ENCODE data around the gene PTTG1IP.
A peak's percentile ranks its signal among the peaks of the same experiment; 100 is the strongest.

Gene PTTG1IP

GRCh38 chr21:44817914-44818639, 55.4 kb downstream of the PTTG1IP start, which contains the start of gene SUMO3:
SUMO3 (minus strand) TSS chr21:44818062; CDS start chr21:44817968, 94 bp downstream.
- peak; percentile 96 for DNase-seq

- peak; percentile 98 for DNase-seq
Observed at GRCh38 chr21:44817506-44817880, 56.0 kb downstream of the PTTG1IP start.

- no peak for DNase-seq
Observed at GRCh38 chr21:44816761-44817505, 56.6 kb downstream of the PTTG1IP start.

- DNase-seq: peak; percentile 29
Observed at GRCh38 chr21:44815852-44816628, 57.5 kb downstream of the PTTG1IP start.

GRCh38 chr21:44815225-44815624, 58.3 kb downstream of the PTTG1IP start:
- DNase-seq: no peak

GRCh38 chr21:44814498-44815023, 58.9 kb downstream of the PTTG1IP start:
- no peak for DNase-seq

GRCh38 chr21:44813727-44814126, 59.8 kb downstream of the PTTG1IP start:
- no peak for DNase-seq

- no peak for DNase-seq
Observed at GRCh38 chr21:44813149-44813548, 60.3 kb downstream of the PTTG1IP start.

- DNase-seq: no peak
Observed at GRCh38 chr21:44812640-44813039, 60.9 kb downstream of the PTTG1IP start.

- no peak for DNase-seq
Observed at GRCh38 chr21:44810779-44811178, 62.7 kb downstream of the PTTG1IP start.

GRCh38 chr21:44805859-44806258, 67.6 kb downstream of the PTTG1IP start:
- DNase-seq: no peak

- no peak for DNase-seq
Observed at GRCh38 chr21:44805226-44805625, 68.3 kb downstream of the PTTG1IP start.

- DNase-seq: no peak
Observed at GRCh38 chr21:44804762-44805161, 68.7 kb downstream of the PTTG1IP start.

- no peak for DNase-seq
Observed at GRCh38 chr21:44803651-44804050, 69.8 kb downstream of the PTTG1IP start.

GRCh38 chr21:44802396-44803153, 70.9 kb downstream of the PTTG1IP start:
- peak; percentile 75 for DNase-seq

GRCh38 chr21:44801468-44802395, 71.8 kb downstream of the PTTG1IP start, which contains the start of gene UBE2G2:
UBE2G2 (minus strand) TSS chr21:44801820; CDS start chr21:44801748, 72 bp downstream.
- peak; percentile 96 for DNase-seq

- peak; percentile 81 for DNase-seq
Observed at GRCh38 chr21:44800971-44801467, 72.5 kb downstream of the PTTG1IP start.

GRCh38 chr21:44800103-44800502, 73.4 kb downstream of the PTTG1IP start:
- DNase-seq: peak; percentile 39

- no peak for DNase-seq
Observed at GRCh38 chr21:44799646-44800045, 73.8 kb downstream of the PTTG1IP start.

All from NCI-H69 (cell line).